GM23248 (cell line): Measurements from ENCODE around the gene NKX1-2. TPM values are rescaled to one million over a fixed set of nuclear protein-coding genes. Genes with fewer than 3 reads are reported as not detected.

Source experiments
- DNase-seq: peaks from one replicate; pipeline ENCODE4 v3.0.0-alpha.2; 2015
- H2AFZ ChIP-seq: fragments of 200-600 bp; sonication (generic); 2 replicates; pipeline ENCODE4 v1.6.1; 2016; ENCODE audit warnings: antibody characterized with exemption
- H3F3A ChIP-seq: fragments of 200-600 bp; sonication (generic); 2 replicates; pipeline ENCODE4 v1.6.1; 2016; ENCODE audit warnings: mild to moderate bottlenecking, antibody characterized with exemption, mixed run types; ENCODE audit not compliant: insufficient read depth
- H3K27ac ChIP-seq: fragments of 200-600 bp; sonication (generic); 2 replicates; pipeline ENCODE4 v1.5.1; 2016; ENCODE audit warnings: mild to moderate bottlenecking
- H3K27me3 ChIP-seq: fragments of 200-600 bp; sonication (generic); replicated peaks from 2 replicates; pipeline ENCODE4 v1.6.1; 2016; ENCODE audit warnings: mild to moderate bottlenecking; ENCODE audit not compliant: insufficient read depth
- H3K36me3 ChIP-seq: fragments of 200-600 bp; sonication (generic); 2 replicates; pipeline ENCODE4 v1.6.1; 2016; ENCODE audit warnings: low read depth, mild to moderate bottlenecking
- H3K4me1 ChIP-seq: fragments of 200-600 bp; sonication (generic); 2 replicates; pipeline ENCODE4 v1.6.1; 2016; ENCODE audit warnings: mild to moderate bottlenecking; ENCODE audit not compliant: insufficient read depth
- H3K4me2 ChIP-seq: fragments of 200-600 bp; sonication (generic); one replicate; pipeline ENCODE4 v1.6.1; 2016; ENCODE audit warnings: mild to moderate bottlenecking; ENCODE audit not compliant: unreplicated experiment
- H3K4me3 ChIP-seq: fragments of 200-600 bp; sonication (generic); 2 replicates; pipeline ENCODE4 v1.5.1; 2016; ENCODE audit warnings: mild to moderate bottlenecking
- H3K79me2 ChIP-seq: fragments of 200-600 bp; sonication (generic); 2 replicates; pipeline ENCODE4 v1.6.1; 2016; ENCODE audit warnings: mild to moderate bottlenecking; ENCODE audit not compliant: insufficient read depth
- H3K9ac ChIP-seq: fragments of 200-600 bp; sonication (generic); 2 replicates; pipeline ENCODE4 v1.6.1; 2016; ENCODE audit warnings: mild to moderate bottlenecking
- H3K9me2 ChIP-seq: fragments of 200-600 bp; sonication (generic); 2 replicates; pipeline ENCODE4 v1.6.1; 2016; ENCODE audit warnings: mixed run types, mild to moderate bottlenecking, moderate library complexity; ENCODE audit not compliant: insufficient read depth
- H3K9me3 ChIP-seq: fragments of 200-600 bp; sonication (generic); one replicate; pipeline ENCODE4 v1.6.1; 2017; ENCODE audit warnings: low read depth
- H4K20me1 ChIP-seq: fragments of 200-600 bp; sonication (generic); 2 replicates; pipeline ENCODE4 v1.6.0; 2016; ENCODE audit not compliant: insufficient read depth
- EZH2 ChIP-seq: fragments of 200-600 bp; sonication (generic); IDR thresholded peaks from 2 replicates; pipeline ENCODE4 v1.6.1; 2018; ENCODE audit warnings: antibody characterized with exemption, mild to moderate bottlenecking; ENCODE audit not compliant: insufficient read depth, poor library complexity, severe bottlenecking
- EZH2phosphoT487 ChIP-seq: fragments of 200-600 bp; sonication (generic); IDR thresholded peaks from 2 replicates; pipeline ENCODE4 v1.6.1; 2018; ENCODE audit warnings: antibody characterized with exemption, moderate library complexity, mild to moderate bottlenecking, low read depth; ENCODE audit not compliant: insufficient read depth
- WGBS, 2 experiments: methylation state at CpG; one replicate each; pipeline ENCODE4 v1.1.6; 2015 to 2017; ENCODE audit warnings: low lambda C conversion rate in 2 of 2, low coverage in 1 of 2; ENCODE audit errors: missing lambda C conversion rate in 2 of 2; 5-methylcytosine and 5-hydroxymethylcytosine counted together
- in situ Hi-C: fragments of 300-500 bp; cut with MboI; formaldehyde crosslinking; loops from 2 replicates; pipeline ENCODE4 v1.15.0; 2020
- polyA plus RNA-seq: library from polyadenylated mRNA; unstranded; fragments of >200 nt; fragmentation: Nextera tagmentation; extraction: Ambion mirVana; gene quantifications from 2 replicates; pipeline ENCODE4 v1.2.1, GENCODE V29; 2016
- total RNA-seq: library from RNA; depleted of rRNA; stranded (reverse); fragments of >200 nt; shearing (Covaris generic); gene quantifications from 2 replicates; pipeline ENCODE4 v1.2.3, GENCODE V29; 2014

Gene NKX1-2
- total and polyA plus RNA-seq, 2 experiments from 2014 or later: not detected

GRCh38 chr10:124478515-124478914 lies 28.7 kb upstream of the NKX1-2 start:
- no peak overlapping the region for H3K4me3 ChIP-seq
- no peak for DNase-seq
- no peak overlapping the region for H3K27ac ChIP-seq
- no peaks in the 10 kb centered on the region for H3K79me2 ChIP-seq
- H2AFZ ChIP-seq: no peak overlapping the region
- no peaks in the 10 kb centered on the region for H4K20me1 ChIP-seq
- TF ChIP-seq EZH2phosphoT487 (no peak), EZH2 (no peak)
- H3K9me2 ChIP-seq: no peaks in the 10 kb centered on the region
- in situ Hi-C loops: no loop called here
- no peaks in the 10 kb centered on the region for H3K27me3 ChIP-seq
- no peaks in the 10 kb centered on the region for H3K9me3 ChIP-seq
- no peak overlapping the region for H3K9ac ChIP-seq
- 90 to 92% methylated on average over 14 of the region's 14 CpGs for WGBS, 2 experiments
- no peaks in the 10 kb centered on the region for H3K36me3 ChIP-seq
- no peak overlapping the region for H3K4me2 ChIP-seq
- no peaks in the 10 kb centered on the region for H3K4me1 ChIP-seq
- H3F3A ChIP-seq: no peaks in the 10 kb centered on the region

GRCh38 chr10:124477614-124478363 lies 28.0 kb upstream of the NKX1-2 start:
- Histone ChIP-seq H3K4me1 (no peaks in the 10 kb centered on the region), H3K9ac (no peak overlapping the region), H3K4me2 (no peak overlapping the region), H3K27ac (no peak overlapping the region), H3K27me3 (no peaks in the 10 kb centered on the region), H3K9me3 (no peaks in the 10 kb centered on the region), H3K79me2 (no peaks in the 10 kb centered on the region), H2AFZ (no peak overlapping the region), H4K20me1 (no peaks in the 10 kb centered on the region), H3K9me2 (no peaks in the 10 kb centered on the region), H3K36me3 (no peaks in the 10 kb centered on the region), H3F3A (no peaks in the 10 kb centered on the region), H3K4me3 (no peak overlapping the region)
- in situ Hi-C loops: no loop called here
- TF ChIP-seq EZH2 (no peak), EZH2phosphoT487 (no peak)
- 64 to 74% methylated on average over 11 of the region's 11 CpGs for WGBS, 2 experiments
- no peak for DNase-seq

- Histone ChIP-seq H3K27ac (no peak overlapping the region), H3K9ac (no peak overlapping the region), H3K9me2 (no peaks in the 10 kb centered on the region), H3K4me1 (no peaks in the 10 kb centered on the region), H3K4me2 (no peak overlapping the region), H3K9me3 (no peaks in the 10 kb centered on the region), H3K27me3 (no peaks in the 10 kb centered on the region), H2AFZ (no peak overlapping the region), H3K36me3 (no peaks in the 10 kb centered on the region), H3F3A (no peaks in the 10 kb centered on the region), H3K79me2 (no peaks in the 10 kb centered on the region), H4K20me1 (no peaks in the 10 kb centered on the region), H3K4me3 (no peak overlapping the region)
- no peak for DNase-seq
- WGBS, 2 experiments: 93 to 95% methylated on average over 23 of the region's 23 CpGs
- in situ Hi-C loops: no loop called here
- TF ChIP-seq EZH2 (no peak), EZH2phosphoT487 (no peak)
Observed at GRCh38 chr10:124476043-124476725, 26.3 kb upstream of the NKX1-2 start.

- TF ChIP-seq EZH2phosphoT487: no peak
- no peak overlapping the region for H3K9ac ChIP-seq
- H3K9me2 ChIP-seq: no peaks in the 10 kb centered on the region
- H3K79me2 ChIP-seq: no peaks in the 10 kb centered on the region
- no peaks in the 10 kb centered on the region for H3F3A ChIP-seq
- 49 to 66% methylated on average over 8 to 9 of the region's 9 CpGs for WGBS, 2 experiments
- H3K4me3 ChIP-seq: no peak overlapping the region
- no peaks in the 10 kb centered on the region for H3K4me1 ChIP-seq
- no peak overlapping the region for H2AFZ ChIP-seq
- no peak overlapping the region for H3K4me2 ChIP-seq
- DNase-seq: no peak
- H4K20me1 ChIP-seq: no peaks in the 10 kb centered on the region
- no peak overlapping the region for H3K27ac ChIP-seq
- in situ Hi-C loops: no loop called here
- no peaks in the 10 kb centered on the region for H3K9me3 ChIP-seq
- no peaks in the 10 kb centered on the region for H3K36me3 ChIP-seq
- H3K27me3 ChIP-seq: no peaks in the 10 kb centered on the region
Observed at GRCh38 chr10:124474514-124475070, 24.8 kb upstream of the NKX1-2 start.
